Measurements from ENCODE around the gene TRMO. TPM values are rescaled to one million over a fixed set of nuclear protein-coding genes. Genes with fewer than 3 reads are reported as not detected.

The TRMO gene
- total RNA-seq, 1 experiment from 2014 or later: 48.0 TPM

DNA sequence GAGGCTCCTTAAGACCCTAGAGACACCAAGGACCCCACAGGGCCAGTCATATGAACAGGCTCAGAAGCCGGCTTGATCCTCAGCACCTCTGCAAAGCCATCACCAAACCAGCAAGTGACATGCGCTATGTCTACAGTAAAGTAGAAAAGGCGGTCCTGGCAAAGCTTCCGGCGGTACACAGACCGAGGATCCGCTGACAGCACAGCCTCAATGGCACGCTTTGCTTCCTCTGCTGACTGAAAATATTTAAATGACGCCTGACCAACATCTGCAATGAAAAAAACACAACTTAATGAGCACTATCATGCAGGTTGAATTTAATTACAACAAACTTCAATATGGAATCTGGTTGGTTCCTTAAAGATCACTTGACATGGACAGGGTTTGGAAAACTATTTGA, 17.6 kb downstream of the TRMO start:
- no peak for DNase-seq (ENCODE audit: low read depth)

DNA sequence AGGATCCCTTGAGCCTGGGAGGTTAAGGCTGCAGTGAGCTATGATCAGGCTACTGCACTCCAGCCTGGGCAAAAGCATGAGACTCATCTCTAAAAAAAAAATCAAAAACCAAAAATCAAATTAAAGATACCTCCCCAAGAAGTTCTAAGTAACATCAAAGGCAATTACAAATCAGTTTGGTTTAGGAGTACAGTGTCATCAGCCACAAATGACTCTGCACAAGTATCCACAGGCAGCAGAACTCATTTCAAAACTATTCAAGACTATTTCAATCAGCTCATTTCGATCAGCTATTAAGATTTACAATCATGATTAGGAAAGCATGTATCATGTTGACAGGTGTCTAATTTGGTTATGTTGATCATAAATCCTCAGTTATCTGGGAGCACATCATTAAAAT, 19.1 kb downstream of the TRMO start:
- DNase-seq (ENCODE audit: low read depth): no peak

DNA sequence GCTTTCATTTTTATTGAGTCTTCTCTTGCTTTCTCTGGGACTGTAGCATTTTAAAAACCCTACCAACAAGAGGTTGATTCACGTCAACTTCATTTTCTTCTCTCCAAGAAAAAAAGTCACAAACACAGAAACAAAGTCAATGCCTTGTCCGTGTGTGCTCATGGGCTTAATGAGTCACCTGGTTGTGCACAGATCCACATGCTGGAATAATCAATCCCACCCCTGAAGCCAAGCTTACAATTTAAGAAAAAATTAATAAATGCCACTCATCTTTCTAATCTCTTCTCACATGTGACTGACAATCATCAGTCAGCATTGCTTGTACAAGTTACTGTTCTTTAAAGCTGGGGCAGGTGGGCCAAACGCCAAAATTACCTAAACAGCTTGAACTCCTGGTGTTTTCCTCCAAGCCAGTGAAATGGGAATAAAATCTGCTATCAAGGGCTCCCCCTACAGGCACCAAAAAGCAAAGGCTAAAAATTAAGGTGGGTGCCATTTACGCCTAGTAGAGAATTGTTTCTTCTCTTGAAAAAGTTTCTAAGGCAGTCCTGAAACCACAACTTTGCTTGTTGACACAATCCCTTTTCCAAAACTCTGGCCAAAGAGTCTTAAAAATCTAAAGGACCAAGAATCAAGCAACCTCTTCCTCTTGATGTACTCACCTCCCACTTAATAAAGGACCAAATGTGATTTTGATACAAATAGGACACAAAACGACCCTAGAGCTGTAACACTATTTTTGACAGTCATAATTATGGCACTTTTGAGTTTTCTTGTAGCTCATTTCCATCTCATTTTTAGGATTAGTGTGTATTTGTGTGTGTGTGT, 21.3 kb downstream of the TRMO start:
- DNase-seq (ENCODE audit: low read depth): peak; percentile 63

DNA sequence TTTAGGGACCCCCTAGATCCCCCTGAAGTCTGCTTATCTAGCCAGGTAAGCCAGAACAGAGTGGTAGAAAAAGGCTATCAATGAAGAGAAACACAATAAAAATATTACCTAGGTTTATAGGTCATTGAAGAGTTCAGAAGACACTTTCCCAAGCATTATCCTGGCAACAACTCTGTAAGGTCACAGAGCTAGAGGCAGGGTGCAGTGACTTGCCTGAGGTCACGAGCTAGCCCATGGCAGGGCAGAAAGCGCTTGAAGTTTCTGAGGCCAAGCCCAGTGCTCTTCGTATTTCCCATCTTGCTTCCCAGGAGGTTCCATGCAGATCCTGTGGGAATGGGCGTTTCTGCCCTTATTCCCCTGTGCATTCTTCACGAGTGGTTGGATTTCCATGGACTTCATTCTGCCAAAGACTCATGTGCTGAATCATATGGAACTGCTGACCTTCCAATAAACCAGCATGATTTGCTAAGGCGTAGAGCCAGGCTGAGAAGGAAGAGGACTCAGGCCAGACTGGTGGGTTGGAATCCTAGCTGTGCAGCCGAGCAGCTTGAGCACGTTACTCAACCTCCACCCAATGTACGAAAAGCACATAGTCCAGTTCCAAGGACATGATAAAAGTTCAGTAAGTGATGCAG, 22.1 kb downstream of the TRMO start:
- DNase-seq (ENCODE audit: low read depth): no peak

DNA sequence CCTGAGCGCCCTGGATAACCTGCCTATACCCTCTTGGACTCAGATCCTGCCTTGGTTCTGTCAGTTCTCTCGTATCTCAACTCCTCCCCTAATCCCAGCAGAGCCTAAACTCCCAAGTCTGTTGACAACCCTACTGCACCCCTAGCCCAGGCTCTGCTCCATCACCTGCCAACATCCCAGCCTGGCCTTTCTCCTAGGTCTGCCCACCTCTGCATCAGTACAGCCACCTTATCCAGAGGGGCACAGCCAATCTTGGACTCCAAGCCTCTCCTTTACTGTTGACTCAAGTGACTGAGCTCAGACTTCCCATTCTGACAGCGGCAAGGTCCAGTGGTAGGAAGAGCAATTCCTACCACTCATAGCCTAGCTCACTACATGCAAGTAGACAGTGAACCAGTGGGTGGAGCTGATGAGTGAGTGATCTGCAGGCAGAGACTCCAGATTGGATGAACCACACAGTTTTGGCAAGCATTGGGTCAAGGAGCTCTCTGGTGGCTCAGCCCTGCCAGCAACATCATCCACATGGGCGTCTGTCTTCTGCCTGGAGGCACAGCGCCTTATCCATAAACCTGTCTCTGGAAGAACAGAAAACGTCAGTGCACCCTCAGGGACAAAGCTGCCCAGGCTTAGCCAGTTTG, 26.5 kb downstream of the TRMO start:
- peak; percentile 47 for DNase-seq (ENCODE audit: low read depth)

DNA sequence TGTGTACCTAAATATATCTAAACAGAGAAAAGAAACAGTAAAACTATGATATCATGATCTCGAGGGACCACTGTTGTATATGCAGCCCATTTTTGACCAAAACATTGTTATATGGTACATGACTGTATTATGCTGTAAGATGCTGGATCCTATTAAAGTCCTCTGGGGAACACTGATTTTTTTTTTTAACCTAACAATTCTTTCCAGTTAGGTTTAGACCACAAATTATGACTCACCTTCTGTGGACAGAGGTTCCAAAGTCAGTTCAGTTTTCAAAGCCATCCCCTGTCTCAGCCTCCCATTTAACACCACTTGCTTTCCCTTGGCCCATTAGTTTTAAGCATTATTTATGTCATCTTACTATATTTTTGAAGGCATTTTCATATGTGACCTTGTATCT, 27.1 kb downstream of the TRMO start:
- DNase-seq (ENCODE audit: low read depth): no peak

DNA sequence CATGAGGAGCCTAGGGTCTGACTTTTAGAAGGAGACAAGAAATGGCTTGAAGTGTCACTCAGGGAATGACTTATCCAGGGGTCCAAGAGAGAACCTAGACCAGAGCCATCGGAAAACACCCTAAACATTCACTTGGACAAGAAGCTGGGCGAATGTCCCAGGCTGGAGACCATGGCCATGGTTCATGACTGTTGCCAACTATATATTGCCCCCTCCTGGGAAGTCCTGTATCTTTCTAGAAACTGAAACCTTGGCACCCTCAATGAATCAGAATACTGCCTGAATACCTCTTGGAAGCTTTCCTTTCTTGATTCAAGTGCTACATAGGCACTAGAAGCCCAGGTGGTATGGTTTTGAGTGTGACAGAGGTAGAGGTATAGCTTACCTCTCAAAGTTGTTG, 29.9 kb downstream of the TRMO start:
- no peak for DNase-seq (ENCODE audit: low read depth)

DNA sequence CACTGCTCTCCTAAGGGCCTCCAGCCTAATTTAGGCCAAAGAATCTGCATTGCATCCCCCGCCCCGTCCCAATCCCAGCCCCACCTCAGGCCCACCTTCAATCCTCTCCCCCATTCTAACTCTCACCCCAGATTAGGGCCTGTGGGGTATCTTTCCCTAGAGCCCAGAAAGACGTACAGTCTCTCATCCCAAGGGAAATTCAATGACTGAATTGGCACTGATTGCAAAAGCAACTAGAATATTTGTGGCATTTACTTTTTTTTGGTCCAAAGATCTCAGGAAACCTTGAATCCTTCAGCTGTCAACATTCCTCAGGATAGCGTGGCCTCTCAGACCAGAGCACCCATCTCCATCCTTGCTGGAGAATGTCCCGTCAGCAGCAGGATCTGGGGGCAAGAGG, 30.6 kb downstream of the TRMO start:
- DNase-seq (ENCODE audit: low read depth): no peak

DNA sequence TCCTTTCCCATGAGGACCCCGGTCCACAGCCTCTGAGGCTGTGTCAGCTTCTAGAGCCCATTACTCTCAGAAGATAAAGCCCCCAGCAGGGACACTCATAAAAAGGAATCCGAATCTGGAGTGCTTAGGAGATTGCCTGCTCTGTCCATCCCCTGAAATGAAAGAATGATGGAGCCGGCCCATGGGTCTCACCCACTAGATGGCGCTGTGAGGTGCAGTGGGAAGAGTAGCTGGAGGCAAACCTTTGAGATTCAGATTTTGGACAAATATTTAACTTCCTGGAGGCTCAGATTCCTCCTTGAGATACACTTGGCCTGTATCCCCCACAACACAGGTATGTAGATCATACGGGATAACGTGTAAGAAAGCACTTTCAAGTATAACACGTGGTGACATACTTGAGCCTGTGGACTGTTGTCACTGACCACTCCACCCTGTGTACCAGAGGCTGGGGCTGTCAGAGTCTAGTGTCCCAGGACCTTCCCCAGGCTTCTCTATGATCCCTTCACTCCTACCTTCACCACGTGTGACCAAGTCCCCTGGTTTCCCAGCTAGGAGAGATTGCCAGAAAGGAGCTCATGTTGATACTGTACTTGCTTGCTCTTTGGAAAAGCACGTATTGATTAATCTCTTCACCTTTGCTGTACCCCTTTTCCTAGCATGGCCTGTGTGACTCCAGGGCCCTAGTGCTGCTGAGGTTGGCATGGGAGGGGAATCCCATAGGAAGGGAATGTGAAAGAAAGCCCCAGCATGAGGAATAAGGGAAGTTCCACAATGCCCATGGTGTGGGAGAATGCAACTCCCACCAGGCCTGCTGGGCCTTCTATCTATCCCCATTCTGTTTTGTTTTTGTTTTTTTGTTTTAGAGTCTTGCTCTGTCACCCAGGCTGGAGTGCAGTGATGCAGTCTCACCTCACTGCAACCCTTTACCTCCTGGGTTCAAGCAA, 32.1 kb downstream of the TRMO start:
- peak; percentile 57 for DNase-seq (ENCODE audit: low read depth)

DNA sequence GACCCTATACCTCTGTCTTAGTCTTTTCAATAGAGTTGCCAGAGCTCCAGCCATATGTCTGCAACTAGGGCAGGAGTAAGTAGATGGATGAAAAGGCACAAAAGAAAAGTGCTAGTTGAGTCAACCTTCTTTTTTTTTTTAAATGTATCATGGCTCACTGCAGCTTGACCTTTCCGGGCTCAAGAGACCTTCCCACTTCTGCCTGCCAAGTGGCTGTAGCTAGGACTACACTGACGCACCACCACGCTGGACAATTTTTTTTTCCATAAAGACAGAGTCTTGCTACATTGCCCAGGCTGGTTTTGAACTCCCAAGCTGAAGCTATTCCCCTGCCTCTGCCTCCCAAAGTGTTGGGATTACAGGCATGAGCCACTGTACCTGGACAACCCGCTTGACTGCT, 42.0 kb downstream of the TRMO start:
- no peak for DNase-seq (ENCODE audit: low read depth)

DNA sequence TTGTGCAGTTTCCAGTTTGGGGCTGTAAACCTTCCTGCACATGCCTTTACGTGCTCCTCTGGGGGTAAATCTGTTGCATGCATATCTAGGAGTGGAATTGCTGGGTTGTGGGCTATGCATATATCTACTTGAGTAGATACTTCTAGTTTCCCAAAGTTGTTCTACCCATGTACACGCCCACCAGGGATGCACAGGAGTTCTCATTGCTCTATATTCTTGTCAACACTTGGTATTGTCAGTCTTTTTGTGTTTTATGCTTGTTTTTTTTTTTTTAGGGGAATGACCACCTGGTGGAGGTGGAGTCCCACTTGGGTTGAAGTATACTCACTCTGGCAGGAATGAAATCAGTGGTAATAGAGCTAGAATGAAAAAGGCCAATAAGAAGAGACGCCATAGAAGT, 46.2 kb downstream of the TRMO start:
- no peak for DNase-seq (ENCODE audit: low read depth)

DNA sequence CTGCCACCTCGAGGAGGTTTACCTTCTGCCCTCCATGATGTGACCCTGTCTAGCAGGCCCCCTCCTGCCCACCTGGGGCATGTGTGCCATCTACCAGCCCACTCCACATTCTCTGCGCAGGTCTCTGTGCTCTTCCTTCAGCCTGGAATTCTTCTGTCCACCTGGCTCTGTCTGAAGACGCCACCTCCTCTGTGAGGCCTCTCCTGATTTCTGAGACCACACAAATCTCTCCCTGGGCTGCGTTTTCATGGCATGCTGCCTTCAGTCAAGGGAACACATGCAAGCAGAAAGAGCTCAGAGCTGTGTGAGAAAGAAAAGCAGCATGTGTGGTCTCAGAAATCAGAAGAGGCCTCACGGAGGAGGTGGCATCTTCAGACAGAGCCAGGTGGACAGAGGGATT, 47.2 kb downstream of the TRMO start:
- DNase-seq (ENCODE audit: low read depth): no peak

DNA sequence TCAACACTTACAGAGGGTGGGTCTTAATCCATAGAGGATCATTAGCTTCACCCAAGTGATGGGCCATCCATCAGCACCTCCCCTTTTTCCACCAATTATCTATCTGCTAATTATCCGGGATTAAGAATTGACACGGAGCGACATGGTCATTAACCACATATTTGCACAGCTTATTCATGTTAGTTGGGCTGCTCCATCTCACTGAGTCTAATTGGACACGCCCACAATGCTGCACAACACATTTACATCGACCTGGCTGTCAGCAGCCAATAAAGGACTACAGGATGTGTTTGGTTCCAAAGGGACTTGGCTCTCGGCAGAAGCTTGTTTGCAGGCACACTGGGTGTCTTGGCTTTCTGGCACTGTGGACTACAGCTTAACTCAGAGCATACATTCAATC, 47.7 kb downstream of the TRMO start:
- no peak for DNase-seq (ENCODE audit: low read depth)

DNA sequence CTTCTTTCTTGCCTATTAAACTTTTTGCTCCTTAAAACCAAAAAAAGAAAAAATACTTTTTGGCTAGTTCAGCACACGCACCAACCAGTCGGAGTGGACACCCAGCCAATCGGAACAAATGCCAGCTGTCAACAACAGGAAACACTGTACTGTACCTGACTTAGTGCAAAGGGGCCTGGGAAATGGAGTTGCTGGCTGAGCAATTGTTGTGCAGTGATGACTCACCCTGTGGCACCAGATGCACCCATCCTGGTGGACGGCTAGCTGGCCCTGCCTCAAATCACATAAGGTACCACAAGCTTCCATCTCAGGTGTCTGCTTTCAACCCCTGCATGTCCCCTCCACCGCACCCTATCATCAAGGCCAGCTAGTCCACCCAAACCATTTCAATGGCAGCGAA, 48.4 kb downstream of the TRMO start:
- DNase-seq (ENCODE audit: low read depth): peak; percentile 76

DNA sequence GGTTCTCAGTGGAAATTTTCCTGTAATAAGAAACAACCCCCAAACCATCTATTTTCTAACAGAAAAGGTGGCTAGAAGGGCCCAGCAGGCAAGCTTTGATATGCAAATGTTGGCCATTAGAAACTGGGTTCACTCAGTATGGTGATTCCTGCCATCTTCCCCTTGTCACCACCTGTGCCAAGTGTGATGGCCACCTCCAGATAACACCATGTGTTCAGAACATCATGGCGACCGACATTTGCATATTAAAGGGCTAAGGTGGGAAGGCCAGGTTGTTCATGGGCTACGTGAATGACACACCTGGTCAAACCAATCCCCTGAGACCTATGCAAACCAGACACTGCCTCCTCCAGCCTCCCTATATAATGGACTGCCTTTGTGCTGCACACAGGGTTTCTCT, 48.9 kb downstream of the TRMO start:
- no peak for DNase-seq (ENCODE audit: low read depth)

DNA sequence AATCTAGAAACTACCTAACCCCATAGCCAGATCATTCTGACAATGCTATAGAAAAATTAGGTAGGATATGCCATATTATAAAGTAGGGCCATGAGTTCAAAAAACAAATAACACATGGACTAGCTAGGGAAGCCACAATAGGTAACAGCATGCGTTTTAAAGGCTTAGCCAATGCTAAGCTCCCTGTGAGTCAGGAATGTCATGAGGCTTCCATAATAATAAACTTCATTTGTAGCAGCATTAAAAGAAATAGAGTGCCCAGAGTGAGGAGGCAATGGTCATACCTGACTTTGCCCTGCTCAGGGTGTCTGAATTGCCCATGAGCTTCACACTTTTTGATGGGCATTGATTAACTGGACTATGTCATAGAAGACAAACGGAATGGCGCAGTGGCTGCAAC, 53.4 kb downstream of the TRMO start:
- no peak for DNase-seq (ENCODE audit: low read depth)

DNA sequence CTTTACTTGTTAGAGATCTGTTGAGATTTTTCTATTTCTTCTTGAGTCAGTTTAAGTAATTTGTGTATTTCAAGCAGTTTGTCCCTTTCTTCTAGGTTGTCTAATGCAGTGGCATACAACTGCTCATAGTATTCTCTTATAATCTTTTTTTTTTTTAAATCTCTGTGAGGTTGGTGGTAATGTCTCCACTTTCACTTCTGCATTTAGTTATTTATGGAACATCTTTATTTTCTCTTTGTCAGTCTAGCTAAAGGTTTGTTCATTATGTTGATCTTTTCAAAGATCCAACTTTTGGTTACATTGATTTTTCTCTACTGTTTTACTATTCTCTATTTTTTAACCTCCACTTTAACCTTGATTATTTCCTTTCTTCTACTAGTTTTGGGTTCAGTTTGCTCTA, 55.5 kb downstream of the TRMO start:
- DNase-seq (ENCODE audit: low read depth): no peak

DNA sequence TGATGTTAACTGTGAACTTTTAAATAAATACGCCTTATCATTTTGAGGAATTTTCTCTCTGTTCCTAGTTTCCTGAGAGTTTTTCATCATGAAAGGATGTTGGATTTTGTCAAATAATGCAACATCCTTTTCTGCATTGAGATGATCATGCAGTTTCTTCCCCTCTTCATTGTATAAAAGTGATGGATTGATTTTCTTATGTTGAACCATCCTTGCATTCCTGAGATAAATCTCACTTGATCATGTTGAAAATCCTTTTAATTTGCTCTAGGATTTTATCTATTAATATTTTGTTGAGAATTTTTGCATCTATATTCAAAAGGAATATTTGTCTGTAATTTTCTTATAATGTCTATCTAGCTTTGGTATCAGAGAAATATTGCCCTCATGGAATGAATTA, 56.0 kb downstream of the TRMO start:
- no peak for DNase-seq (ENCODE audit: low read depth)

DNA sequence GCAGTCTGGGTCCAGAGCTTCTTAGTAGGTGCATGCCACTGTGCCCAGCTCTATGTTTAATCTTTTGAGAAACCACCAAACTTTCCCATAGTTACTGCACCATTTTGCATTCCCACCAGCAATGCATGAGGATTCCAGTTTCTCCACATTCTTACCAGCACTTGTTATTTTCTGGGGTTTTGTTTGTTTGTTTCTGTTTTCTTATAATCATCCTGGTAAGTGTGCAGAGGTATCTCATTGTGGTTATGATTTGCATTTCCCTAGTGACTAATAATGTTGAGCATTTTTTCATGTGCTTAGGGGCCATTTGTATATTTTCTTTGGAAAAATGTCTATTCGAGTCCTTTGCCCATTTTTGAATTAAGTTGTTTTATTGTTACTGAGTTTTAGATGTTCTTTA, 57.9 kb downstream of the TRMO start:
- no peak for DNase-seq (ENCODE audit: low read depth)

DNA sequence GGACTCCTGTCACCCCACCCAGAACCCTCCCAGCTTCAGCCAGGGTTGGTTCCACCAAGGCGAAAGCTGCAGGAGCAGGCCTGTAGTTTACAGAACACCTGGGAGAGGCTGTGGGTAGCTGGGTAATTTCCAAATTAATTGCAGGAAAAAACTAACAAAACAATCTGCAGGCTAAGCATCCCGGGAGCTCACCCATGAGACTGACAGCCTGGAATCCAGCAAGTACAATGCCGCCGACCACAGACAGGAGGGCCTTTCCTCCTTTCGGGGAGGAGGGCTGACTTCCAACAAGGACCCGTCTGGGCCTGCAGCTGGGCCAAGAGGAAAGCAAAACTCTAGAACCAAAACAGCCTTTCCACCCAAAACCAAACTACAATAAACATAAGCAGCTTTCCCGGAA, 59.0 kb downstream of the TRMO start:
- DNase-seq (ENCODE audit: low read depth): no peak

DNA sequence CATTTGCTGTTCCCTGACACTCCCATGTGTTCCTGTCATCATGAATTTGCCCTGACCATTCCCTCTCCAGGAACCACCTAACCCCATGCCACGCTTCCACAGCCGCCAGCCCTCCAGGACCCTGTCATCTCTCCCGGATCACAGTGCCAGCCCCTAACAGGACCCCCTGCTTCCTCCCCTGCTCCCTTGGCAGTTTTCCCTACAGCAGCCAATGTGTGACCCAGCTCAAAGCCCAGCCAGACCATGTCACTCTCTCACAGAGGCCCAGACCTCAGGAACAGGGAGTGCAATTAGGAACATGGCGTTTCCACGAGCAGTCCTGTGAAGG, 61.2 kb downstream of the TRMO start:
- no peak for DNase-seq (ENCODE audit: low read depth)

DNA sequence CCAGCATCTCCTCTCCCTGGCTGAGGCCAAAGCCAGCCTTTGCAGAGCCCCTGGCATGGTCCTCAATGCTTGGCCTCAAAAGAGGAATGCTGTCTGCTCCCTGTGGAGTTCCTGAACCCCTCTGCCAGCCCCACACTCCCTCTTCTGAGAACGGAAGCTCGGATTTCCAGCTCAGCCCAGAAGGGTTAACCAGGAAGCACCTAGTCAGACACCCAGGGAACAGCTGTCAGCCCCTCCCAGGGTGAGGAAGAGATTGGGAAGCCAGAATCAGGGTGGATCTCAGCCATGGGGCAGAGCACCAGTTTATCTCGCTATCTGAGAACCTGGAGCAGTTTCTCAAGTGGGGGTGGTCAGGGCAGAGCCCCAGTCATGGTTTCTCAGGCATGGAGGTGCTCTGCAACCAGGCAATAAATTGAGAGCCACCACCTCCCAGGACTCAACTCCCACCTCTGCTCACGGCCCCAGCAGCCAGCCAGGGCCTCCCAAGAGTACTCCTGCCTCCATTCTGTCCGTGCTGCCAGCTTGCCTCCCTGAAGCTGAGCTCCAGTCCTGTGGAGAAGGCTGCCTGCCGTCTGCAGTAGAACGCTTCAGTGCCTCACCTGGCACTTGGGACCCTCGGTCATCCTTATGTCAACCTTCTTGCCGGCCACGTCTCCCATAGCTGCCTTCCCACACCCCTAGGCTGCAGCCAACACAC, 61.7 kb downstream of the TRMO start:
- no peak for DNase-seq (ENCODE audit: low read depth)
